Measurements from ENCODE around the gene DCAF8. TPM values are rescaled to one million over a fixed set of nuclear protein-coding genes. Genes with fewer than 3 reads are reported as not detected.

Gene DCAF8
- total RNA-seq, 1 donor from 2014 or later, result 130 TPM

- TF ChIP-seq CTCF (IDR thresholded peaks at IDR 0.05), result no peak
- Histone ChIP-seq H3K4me1 (no peaks in the 10 kb centered on the region), H3K27me3 (no peaks in the 10 kb centered on the region), H3K9me3 (no peaks in the 10 kb centered on the region), H3K36me3 (peaks cover 62% of the 10 kb centered on the region), H3K4me3 (no peak overlapping the region), H3K27ac (no peak overlapping the region)
- ATAC-seq (no peak), DNase-seq (no peak)
- intact Hi-C loops (cut with DNase I), result no loop called here
These were observed 15.0 kb upstream of the DCAF8 start for GRCh38 chr1:160277330-160277729.

DNA sequence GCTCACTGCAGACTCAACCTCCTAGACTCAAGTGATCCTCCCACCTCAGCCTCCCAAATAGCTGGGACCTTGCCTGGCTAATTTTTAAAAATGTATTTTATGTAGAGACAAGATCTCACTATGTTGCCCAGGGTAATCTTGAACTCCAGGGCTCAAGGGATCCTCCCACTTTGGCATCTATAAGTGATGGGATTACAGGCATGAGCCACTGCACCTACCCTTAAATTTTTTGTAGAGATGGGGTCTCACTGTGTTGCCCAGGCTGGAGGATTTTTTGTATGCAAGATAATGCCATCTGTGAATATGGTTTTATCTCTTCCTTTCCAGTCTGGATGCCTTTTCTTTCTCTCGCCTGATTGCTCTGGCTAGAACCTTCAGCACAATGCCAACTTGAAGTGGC is 8.7 kb upstream of the DCAF8 start:
- Histone ChIP-seq H3K9me3 (no peaks in the 10 kb centered on the region), H3K4me3 (no peak overlapping the region), H3K27ac (no peak overlapping the region), H3K36me3 (no peaks in the 10 kb centered on the region), H3K4me1 (no peaks in the 10 kb centered on the region), H3K27me3 (no peaks in the 10 kb centered on the region)
- no peak for ATAC-seq
- no peak for TF ChIP-seq CTCF (IDR thresholded peaks at IDR 0.05)
- no peak for DNase-seq
- intact Hi-C loops (cut with DNase I), result no loop called here

- no peak overlapping the region for H3K4me3 ChIP-seq
- no peak for DNase-seq
- H3K36me3 ChIP-seq, result no peaks in the 10 kb centered on the region
- peaks cover 3% of the 10 kb centered on the region for H3K4me1 ChIP-seq
- ATAC-seq, result no peak
- no peak for TF ChIP-seq CTCF (IDR thresholded peaks at IDR 0.05)
- H3K27me3 ChIP-seq, result no peaks in the 10 kb centered on the region
- intact Hi-C loops (cut with DNase I), result no loop called here
- H3K27ac ChIP-seq, result no peak overlapping the region
- no peaks in the 10 kb centered on the region for H3K9me3 ChIP-seq
These were observed 5.1 kb upstream of the DCAF8 start for GRCh38 chr1:160267284-160267991.

DNA sequence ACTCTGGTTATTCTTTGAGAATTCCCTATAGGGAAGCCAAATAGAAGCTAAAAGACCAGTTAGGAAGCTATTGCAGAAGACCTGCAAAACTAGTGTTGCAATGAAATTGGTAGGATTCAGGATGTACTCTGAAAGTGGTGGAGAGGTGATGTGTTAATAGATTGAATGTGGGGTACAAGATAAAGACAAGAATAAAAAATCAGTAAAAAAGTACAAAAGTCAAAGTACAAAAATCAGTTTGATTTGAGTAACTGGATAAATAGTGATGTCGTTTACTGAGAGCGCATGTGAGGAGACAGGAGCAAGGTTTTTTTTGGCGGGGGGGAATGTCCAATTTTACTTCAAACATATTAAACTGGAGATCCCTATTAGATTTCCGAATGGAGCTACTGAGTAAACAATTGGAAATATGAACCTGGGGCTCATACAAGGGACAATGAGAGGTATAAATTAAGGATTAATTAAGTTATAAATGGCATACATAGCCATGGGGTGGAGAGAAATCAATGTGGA is 2.5 kb upstream of the DCAF8 start:
- Histone ChIP-seq H3K4me3 (no peak overlapping the region), H3K27ac (no peak overlapping the region), H3K27me3 (no peaks in the 10 kb centered on the region), H3K36me3 (no peaks in the 10 kb centered on the region), H3K4me1 (peaks cover 19% of the 10 kb centered on the region), H3K9me3 (no peaks in the 10 kb centered on the region)
- no peak for TF ChIP-seq CTCF (IDR thresholded peaks at IDR 0.05)
- DNase-seq, result no peak
- no peak for ATAC-seq
- intact Hi-C loops (cut with DNase I), result no loop called here

- peak overlapping the region; percentile 97 for H3K27ac ChIP-seq
- ATAC-seq, result peak; percentile 22
- intact Hi-C loops (cut with DNase I), result no loop called here
- TF ChIP-seq CTCF (IDR thresholded peaks at IDR 0.05), result no peak
- H3K4me1 ChIP-seq, result peaks cover 38% of the 10 kb centered on the region
- H3K4me3 ChIP-seq, result peak overlapping the region; percentile 91
- no peaks in the 10 kb centered on the region for H3K9me3 ChIP-seq
- no peaks in the 10 kb centered on the region for H3K27me3 ChIP-seq
- peaks cover 8% of the 10 kb centered on the region for H3K36me3 ChIP-seq
- no peak for DNase-seq
These were observed 825 bp downstream of the DCAF8 start for GRCh38 chr1:160261556-160261892.

Data from upper lobe of right lung (tissue), 1 donor.